ENCODE measurements around the gene GRM1.

GRM1 gene

DNA sequence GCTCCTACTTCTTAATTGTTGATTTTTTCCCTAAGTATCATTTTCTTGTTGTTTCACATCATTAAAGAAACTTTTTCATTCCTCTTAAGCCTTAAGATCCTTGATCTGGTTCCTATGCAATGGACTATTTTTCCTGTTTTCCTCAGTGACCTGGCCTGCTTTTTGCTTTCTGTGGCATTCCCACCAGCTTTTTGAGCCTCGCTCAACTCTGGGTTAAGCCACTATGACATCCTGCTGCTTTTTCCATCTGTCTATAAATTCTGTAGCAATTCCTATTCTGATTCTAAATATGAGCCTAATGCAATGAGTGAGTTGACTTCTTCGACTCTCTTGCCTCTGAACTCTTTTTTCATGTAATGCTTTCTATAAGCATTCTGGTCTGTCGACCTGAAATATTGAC lies 160.3 kb downstream of the GRM1 start:
- no peak overlapping the region for H3K27ac ChIP-seq
- no peaks in the 10 kb centered on the region for H3K36me3 ChIP-seq
- H3K4me2 ChIP-seq = no peak overlapping the region
- H3K27me3 ChIP-seq = no peaks in the 10 kb centered on the region
- H3K4me3 ChIP-seq = no peak overlapping the region
- H4K20me1 ChIP-seq = no peaks in the 10 kb centered on the region
- H3K9me3 ChIP-seq = no peaks in the 10 kb centered on the region
- TF ChIP-seq Cebpa-rat (IDR thresholded peaks at IDR 0.05) = no peak
- H3K4me1 ChIP-seq = no peaks in the 10 kb centered on the region
- no peak overlapping the region for H3K9ac ChIP-seq

DNA sequence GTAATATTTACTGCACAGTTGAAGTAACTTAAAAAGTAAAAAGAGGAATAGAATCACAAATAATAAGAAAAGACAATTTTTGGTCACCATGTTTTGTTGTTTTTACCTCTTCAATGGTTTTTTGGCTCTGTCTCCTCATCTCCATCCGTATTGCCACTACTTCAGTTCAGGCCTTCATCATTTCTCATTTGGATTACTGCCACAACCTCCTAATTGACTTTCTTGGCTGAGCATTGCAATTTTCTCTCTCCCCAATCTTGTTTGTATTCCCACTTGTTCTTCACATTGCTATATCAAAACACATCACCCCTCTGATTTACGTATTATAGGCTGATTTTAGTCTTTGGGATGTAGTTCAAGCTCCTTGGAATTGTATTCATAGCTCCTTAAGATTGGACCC lies 161.7 kb downstream of the GRM1 start:
- no peaks in the 10 kb centered on the region for H3K9me3 ChIP-seq
- no peaks in the 10 kb centered on the region for H3K36me3 ChIP-seq
- no peak overlapping the region for H3K4me3 ChIP-seq
- no peak overlapping the region for H3K4me2 ChIP-seq
- H3K27ac ChIP-seq = no peak overlapping the region
- no peak overlapping the region for H3K9ac ChIP-seq
- no peak for TF ChIP-seq Cebpa-rat (IDR thresholded peaks at IDR 0.05)
- H4K20me1 ChIP-seq = no peaks in the 10 kb centered on the region
- no peaks in the 10 kb centered on the region for H3K27me3 ChIP-seq
- H3K4me1 ChIP-seq = no peaks in the 10 kb centered on the region

GRCh38 chr6:146191166-146191565 lies 162.3 kb downstream of the GRM1 start:
- Histone ChIP-seq H3K9ac (no peak overlapping the region), H3K27ac (no peak overlapping the region), H3K4me3 (no peak overlapping the region), H3K36me3 (no peaks in the 10 kb centered on the region), H3K27me3 (no peaks in the 10 kb centered on the region), H3K4me1 (no peaks in the 10 kb centered on the region), H3K9me3 (no peaks in the 10 kb centered on the region), H3K4me2 (no peak overlapping the region), H4K20me1 (no peaks in the 10 kb centered on the region)
- no peak for TF ChIP-seq Cebpa-rat (IDR thresholded peaks at IDR 0.05)

- Histone ChIP-seq H3K27me3 (no peaks in the 10 kb centered on the region), H3K9ac (no peak overlapping the region), H3K4me2 (no peak overlapping the region), H3K4me1 (no peaks in the 10 kb centered on the region), H3K4me3 (no peak overlapping the region), H3K9me3 (no peaks in the 10 kb centered on the region), H3K27ac (no peak overlapping the region), H3K36me3 (no peaks in the 10 kb centered on the region), H4K20me1 (no peaks in the 10 kb centered on the region)
- TF ChIP-seq Cebpa-rat (IDR thresholded peaks at IDR 0.05) = no peak
Measured at GRCh38 chr6:146191612-146192011, 162.8 kb downstream of the GRM1 start.

DNA sequence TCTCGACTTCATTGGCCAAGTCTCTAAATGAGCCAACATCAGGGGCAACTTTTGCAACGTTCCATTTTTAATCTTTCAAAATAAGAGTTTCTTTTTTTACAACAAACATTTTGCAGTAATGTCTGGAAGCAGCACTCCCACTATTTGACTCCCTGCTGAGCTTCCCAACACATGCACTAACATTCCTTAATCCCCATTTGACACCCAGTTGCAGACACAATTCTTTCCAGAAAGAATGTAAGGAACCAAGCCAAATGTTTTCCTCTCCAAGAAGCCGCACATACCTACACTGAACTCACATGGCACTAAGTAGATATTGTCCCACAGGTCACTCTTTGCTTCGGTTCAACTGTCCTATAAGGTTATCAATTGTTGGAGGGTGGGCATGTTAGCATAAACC lies 165.6 kb downstream of the GRM1 start:
- TF ChIP-seq Cebpa-rat (IDR thresholded peaks at IDR 0.05) = no peak
- Histone ChIP-seq H3K9me3 (no peaks in the 10 kb centered on the region), H3K4me3 (no peak overlapping the region), H3K27ac (no peak overlapping the region), H3K4me2 (no peak overlapping the region), H3K4me1 (no peaks in the 10 kb centered on the region), H3K9ac (no peak overlapping the region), H3K36me3 (no peaks in the 10 kb centered on the region), H3K27me3 (no peaks in the 10 kb centered on the region), H4K20me1 (no peaks in the 10 kb centered on the region)

- H4K20me1 ChIP-seq = no peaks in the 10 kb centered on the region
- no peaks in the 10 kb centered on the region for H3K36me3 ChIP-seq
- no peaks in the 10 kb centered on the region for H3K9me3 ChIP-seq
- no peak overlapping the region for H3K9ac ChIP-seq
- H3K27ac ChIP-seq = no peak overlapping the region
- no peaks in the 10 kb centered on the region for H3K27me3 ChIP-seq
- H3K4me3 ChIP-seq = no peak overlapping the region
- no peaks in the 10 kb centered on the region for H3K4me1 ChIP-seq
- TF ChIP-seq Cebpa-rat (IDR thresholded peaks at IDR 0.05) = no peak
- H3K4me2 ChIP-seq = no peak overlapping the region
Measured at GRCh38 chr6:146200176-146200575, 171.3 kb downstream of the GRM1 start.

DNA sequence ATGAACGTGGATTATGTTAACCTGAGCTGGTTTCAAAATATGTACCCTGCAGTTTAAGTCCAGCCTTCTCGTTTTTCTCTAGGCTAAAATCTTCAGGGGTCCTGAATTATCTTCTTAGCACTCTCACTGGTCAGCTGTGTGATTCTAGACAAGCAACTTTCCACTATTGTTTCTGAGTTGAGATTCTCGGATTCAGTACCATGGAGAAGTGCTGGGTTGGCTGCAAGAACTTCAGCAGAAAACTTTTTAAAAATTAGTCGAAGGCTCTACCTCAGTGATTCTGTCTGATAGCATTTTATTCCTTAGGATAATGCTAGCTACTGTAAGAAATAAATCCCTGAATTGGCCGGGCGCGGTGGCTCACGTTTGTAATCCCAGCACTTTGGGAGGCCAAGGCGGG lies 173.7 kb downstream of the GRM1 start:
- no peaks in the 10 kb centered on the region for H3K36me3 ChIP-seq
- no peak overlapping the region for H3K4me3 ChIP-seq
- TF ChIP-seq Cebpa-rat (IDR thresholded peaks at IDR 0.05) = no peak
- no peaks in the 10 kb centered on the region for H4K20me1 ChIP-seq
- H3K4me2 ChIP-seq = no peak overlapping the region
- no peaks in the 10 kb centered on the region for H3K27me3 ChIP-seq
- no peaks in the 10 kb centered on the region for H3K4me1 ChIP-seq
- no peaks in the 10 kb centered on the region for H3K9me3 ChIP-seq
- H3K27ac ChIP-seq = no peak overlapping the region
- H3K9ac ChIP-seq = no peak overlapping the region

GRCh38 chr6:146209942-146210341 lies 181.1 kb downstream of the GRM1 start:
- Histone ChIP-seq H3K27ac (no peak overlapping the region), H3K9ac (no peak overlapping the region), H3K36me3 (no peaks in the 10 kb centered on the region), H3K9me3 (no peaks in the 10 kb centered on the region), H3K4me2 (no peak overlapping the region), H3K27me3 (no peaks in the 10 kb centered on the region), H4K20me1 (no peaks in the 10 kb centered on the region), H3K4me1 (no peaks in the 10 kb centered on the region), H3K4me3 (no peak overlapping the region)
- no peak for TF ChIP-seq Cebpa-rat (IDR thresholded peaks at IDR 0.05)

DNA sequence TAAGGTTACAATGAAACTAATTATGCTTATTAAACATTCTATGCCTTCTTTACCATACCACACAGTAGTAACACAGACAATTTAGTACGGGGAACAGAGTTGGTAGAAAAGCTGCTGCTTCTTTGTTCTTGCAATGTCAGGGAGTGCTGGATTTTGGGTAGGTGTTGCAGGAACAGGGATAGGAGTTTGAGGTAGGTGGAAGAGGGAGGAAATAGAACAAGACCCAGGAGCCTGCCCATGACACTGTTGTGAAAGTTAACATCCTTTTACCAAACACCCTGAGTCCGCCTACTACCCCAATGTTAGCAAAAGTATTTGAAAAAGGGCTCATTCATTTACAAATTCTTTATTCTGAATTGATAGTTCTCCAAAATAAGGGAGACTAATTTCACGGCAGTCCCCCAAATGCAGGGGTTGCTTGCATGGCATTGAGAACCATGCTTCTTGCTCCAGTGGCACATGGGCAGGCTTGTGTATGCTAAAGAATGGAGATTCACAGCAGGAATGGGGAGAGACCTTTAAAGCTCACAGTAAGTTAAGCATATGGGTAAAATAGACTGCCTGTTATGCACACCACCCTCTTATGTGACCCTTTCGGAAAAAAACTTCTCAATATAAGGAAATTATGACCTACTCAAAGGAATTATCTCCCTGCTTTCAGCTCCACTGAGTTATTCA lies 181.7 kb downstream of the GRM1 start:
- no peaks in the 10 kb centered on the region for H4K20me1 ChIP-seq
- H3K9me3 ChIP-seq = no peaks in the 10 kb centered on the region
- no peak for TF ChIP-seq Cebpa-rat (IDR thresholded peaks at IDR 0.05)
- H3K9ac ChIP-seq = no peak overlapping the region
- no peaks in the 10 kb centered on the region for H3K4me1 ChIP-seq
- no peak overlapping the region for H3K27ac ChIP-seq
- H3K27me3 ChIP-seq = no peaks in the 10 kb centered on the region
- H3K36me3 ChIP-seq = no peaks in the 10 kb centered on the region
- no peak overlapping the region for H3K4me3 ChIP-seq
- no peak overlapping the region for H3K4me2 ChIP-seq

DNA sequence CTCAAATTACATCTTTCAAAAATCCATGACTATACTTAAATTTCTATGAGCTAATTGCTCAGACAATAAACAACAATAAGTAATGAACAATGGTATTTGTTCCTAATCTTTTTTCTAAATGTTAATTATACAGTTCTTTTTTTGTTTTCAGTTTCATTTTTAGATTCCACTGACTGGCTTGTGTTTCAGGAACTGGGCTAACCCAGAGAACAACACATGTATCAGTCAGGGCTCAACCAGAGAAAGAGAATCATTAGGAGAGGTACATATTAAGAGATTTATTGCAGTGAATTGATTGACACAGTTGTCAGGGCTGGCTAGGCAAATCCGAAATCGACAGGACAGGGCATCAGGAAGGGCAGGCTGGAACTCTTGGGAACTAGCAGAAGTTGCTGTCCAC lies 182.8 kb downstream of the GRM1 start:
- Histone ChIP-seq H3K4me3 (no peak overlapping the region), H3K27ac (no peak overlapping the region), H3K4me1 (no peaks in the 10 kb centered on the region), H3K27me3 (no peaks in the 10 kb centered on the region), H3K9ac (no peak overlapping the region), H4K20me1 (no peaks in the 10 kb centered on the region), H3K36me3 (no peaks in the 10 kb centered on the region), H3K4me2 (no peak overlapping the region), H3K9me3 (no peaks in the 10 kb centered on the region)
- TF ChIP-seq Cebpa-rat (IDR thresholded peaks at IDR 0.05) = no peak

- Histone ChIP-seq H3K27me3 (no peaks in the 10 kb centered on the region), H3K36me3 (no peaks in the 10 kb centered on the region), H3K9ac (no peak overlapping the region), H3K4me3 (no peak overlapping the region), H3K4me2 (no peak overlapping the region), H4K20me1 (no peaks in the 10 kb centered on the region), H3K4me1 (no peaks in the 10 kb centered on the region), H3K27ac (no peak overlapping the region), H3K9me3 (no peaks in the 10 kb centered on the region)
- TF ChIP-seq Cebpa-rat (IDR thresholded peaks at IDR 0.05) = no peak
Measured at GRCh38 chr6:146212781-146213180, 183.9 kb downstream of the GRM1 start.
